DOHH2 (cell line): ENCODE data around the gene HMGN4.

Experiments
- H3F3A ChIP-seq: fragments of 200-600 bp; sonication (generic), shearing (Covaris generic); 2 replicates; pipeline ENCODE4 v1.6.0; 2016; ENCODE audit warnings: antibody characterized with exemption, mild to moderate bottlenecking; ENCODE audit not compliant: control insufficient read depth, insufficient read depth
- H3K27ac ChIP-seq: fragments of 200-600 bp; sonication (generic); 2 replicates; pipeline ENCODE4 v1.5.1; 2014; ENCODE audit warnings: low read depth, mild to moderate bottlenecking, low read length, moderate library complexity
- H3K27me3 ChIP-seq: fragments of 200-600 bp; sonication (generic); 2 replicates; pipeline ENCODE4 v1.6.1; 2014; ENCODE audit warnings: mild to moderate bottlenecking, low read length, mixed read lengths; ENCODE audit not compliant: control insufficient read depth
- H3K36me3 ChIP-seq: fragments of 200-600 bp; sonication (generic); 2 replicates; pipeline ENCODE4 v1.6.1; 2014; ENCODE audit warnings: mild to moderate bottlenecking, low read length, moderate library complexity, mixed read lengths; ENCODE audit not compliant: control insufficient read depth
- H3K4me1 ChIP-seq: fragments of 200-600 bp; sonication (generic); 2 replicates; pipeline ENCODE4 v1.6.1; 2014; ENCODE audit warnings: mild to moderate bottlenecking, low read length, mixed read lengths; ENCODE audit not compliant: control insufficient read depth
- H3K4me2 ChIP-seq: fragments of 200-600 bp; sonication (generic); 2 replicates; pipeline ENCODE4 v1.6.0; 2014; ENCODE audit warnings: mild to moderate bottlenecking, low read length, moderate library complexity
- H3K4me3 ChIP-seq: fragments of 200-600 bp; sonication (generic); 2 replicates; pipeline ENCODE4 v1.5.1; 2014; ENCODE audit warnings: mild to moderate bottlenecking, low read length, mixed read lengths
- H3K79me2 ChIP-seq: fragments of 200-600 bp; sonication (generic); 2 replicates; pipeline ENCODE4 v1.6.1; 2014; ENCODE audit warnings: mild to moderate bottlenecking, low read length, mixed read lengths; ENCODE audit not compliant: control insufficient read depth
- H3K9me2 ChIP-seq: fragments of 200-600 bp; sonication (generic); replicated peaks from 2 replicates; pipeline ENCODE4 v1.6.1; 2014; ENCODE audit warnings: mild to moderate bottlenecking, low read length, mixed read lengths; ENCODE audit not compliant: control insufficient read depth
- H3K9me3 ChIP-seq: fragments of 200-600 bp; sonication (generic); 2 replicates; pipeline ENCODE4 v1.6.1; 2014; ENCODE audit warnings: antibody characterized with exemption, low read length, mixed read lengths; ENCODE audit not compliant: control insufficient read depth, insufficient read depth
- H4K20me1 ChIP-seq: fragments of 200-600 bp; sonication (generic); 2 replicates; pipeline ENCODE4 v1.6.0; 2014; ENCODE audit warnings: low read depth, mild to moderate bottlenecking, antibody characterized with exemption, low read length, moderate library complexity; ENCODE audit not compliant: control insufficient read depth, insufficient read depth
- CTCF ChIP-seq: fragments of 200-600 bp; sonication (generic); IDR thresholded peaks from one replicate; pipeline ENCODE4 v1.5.1; 2014; ENCODE audit warnings: antibody characterized with exemption, mild to moderate bottlenecking, low read depth, low read length; ENCODE audit not compliant: poor library complexity, severe bottlenecking
- EZH2phosphoT487 ChIP-seq: fragments of 200-600 bp; sonication (generic); IDR thresholded peaks from 2 replicates; pipeline ENCODE4 v1.6.1; 2017; ENCODE audit warnings: borderline replicate concordance, mild to moderate bottlenecking, antibody characterized with exemption, low read length, moderate library complexity, mixed read lengths

HMGN4 gene

GRCh38 chr6:26538572-26538902, 371 bp downstream of the HMGN4 start:
- Histone ChIP-seq H3K4me3 (peak overlapping the region; percentile 83), H3K27ac (peak overlapping the region; percentile 85), H3K36me3 (peaks cover 35% of the 10 kb centered on the region), H3K9me3 (no peaks in the 10 kb centered on the region), H3K9me2 (no peaks in the 10 kb centered on the region), H3K27me3 (no peaks in the 10 kb centered on the region), H3K4me2 (peak overlapping the region; percentile 95), H4K20me1 (no peaks in the 10 kb centered on the region), H3K4me1 (peaks cover 56% of the 10 kb centered on the region), H3F3A (peaks cover 24% of the 10 kb centered on the region), H3K79me2 (peaks cover 50% of the 10 kb centered on the region)
- no peak for TF ChIP-seq CTCF
- no peak for TF ChIP-seq EZH2phosphoT487

GRCh38 chr6:26539071-26539615, 977 bp downstream of the HMGN4 start:
- peaks cover 24% of the 10 kb centered on the region for H3F3A ChIP-seq
- no peaks in the 10 kb centered on the region for H3K9me2 ChIP-seq
- H3K4me2 ChIP-seq = peak overlapping the region; percentile 95
- peaks cover 51% of the 10 kb centered on the region for H3K4me1 ChIP-seq
- H3K4me3 ChIP-seq = peak overlapping the region; percentile 83
- no peaks in the 10 kb centered on the region for H3K9me3 ChIP-seq
- peaks cover 40% of the 10 kb centered on the region for H3K36me3 ChIP-seq
- TF ChIP-seq CTCF (no peak), EZH2phosphoT487 (no peak)
- peak overlapping the region; percentile 85 for H3K27ac ChIP-seq
- H3K79me2 ChIP-seq = peaks cover 54% of the 10 kb centered on the region
- H3K27me3 ChIP-seq = no peaks in the 10 kb centered on the region
- no peaks in the 10 kb centered on the region for H4K20me1 ChIP-seq

- peaks cover 63% of the 10 kb centered on the region for H3K36me3 ChIP-seq
- H3K9me2 ChIP-seq = no peaks in the 10 kb centered on the region
- peaks cover 58% of the 10 kb centered on the region for H3K79me2 ChIP-seq
- H4K20me1 ChIP-seq = no peaks in the 10 kb centered on the region
- TF ChIP-seq CTCF = no peak
- TF ChIP-seq EZH2phosphoT487 = no peak
- H3K27me3 ChIP-seq = no peaks in the 10 kb centered on the region
- H3K9me3 ChIP-seq = no peaks in the 10 kb centered on the region
- no peak overlapping the region for H3K27ac ChIP-seq
- H3F3A ChIP-seq = peaks cover 26% of the 10 kb centered on the region
- H3K4me2 ChIP-seq = 0 out of 2 replicates have a peak overlapping the region, but pooled peaks have one; percentile 5
- peaks cover 29% of the 10 kb centered on the region for H3K4me1 ChIP-seq
- H3K4me3 ChIP-seq = no peak overlapping the region
These were observed 3.4 kb downstream of the HMGN4 start for GRCh38 chr6:26541579-26541978.

- Histone ChIP-seq H3K4me2 (no peak overlapping the region), H3K4me3 (no peak overlapping the region), H3K36me3 (peaks cover 61% of the 10 kb centered on the region), H3K9me3 (no peaks in the 10 kb centered on the region), H4K20me1 (no peaks in the 10 kb centered on the region), H3K9me2 (no peaks in the 10 kb centered on the region), H3F3A (peaks cover 17% of the 10 kb centered on the region), H3K27ac (no peak overlapping the region), H3K27me3 (no peaks in the 10 kb centered on the region), H3K79me2 (peaks cover 50% of the 10 kb centered on the region), H3K4me1 (peaks cover 22% of the 10 kb centered on the region)
- TF ChIP-seq EZH2phosphoT487 (no peak), CTCF (peak; percentile 34)
These were observed 5.8 kb downstream of the HMGN4 start for GRCh38 chr6:26543953-26544352.
